Lower leg skin (tissue), 3 donors: ENCODE data around the gene ZNF646.
"Not testable (repeated sequence)": the region's sequence is repeated elsewhere in the genome, so short reads cannot be mapped to it uniquely, and the experiment has no call there.

Experiments used
- CTCF ChIP-seq, 3 donors: fragments of 450-650 bp; IDR thresholded peaks; one replicate each; pipeline ENCODE4 v1.5.1; 2016; ENCODE audit warnings: antibody characterized with exemption in 3 of 3, mild to moderate bottlenecking in 3 of 3, moderate library complexity in 2 of 3
- POLR2A ChIP-seq, 2 donors: fragments of 450-650 bp; IDR thresholded peaks; one replicate each; pipeline ENCODE4 v1.6.1; 2016 to 2017; ENCODE audit warnings: antibody characterized with exemption in 2 of 2, mild to moderate bottlenecking in 1 of 2, moderate library complexity in 1 of 2

DNA sequence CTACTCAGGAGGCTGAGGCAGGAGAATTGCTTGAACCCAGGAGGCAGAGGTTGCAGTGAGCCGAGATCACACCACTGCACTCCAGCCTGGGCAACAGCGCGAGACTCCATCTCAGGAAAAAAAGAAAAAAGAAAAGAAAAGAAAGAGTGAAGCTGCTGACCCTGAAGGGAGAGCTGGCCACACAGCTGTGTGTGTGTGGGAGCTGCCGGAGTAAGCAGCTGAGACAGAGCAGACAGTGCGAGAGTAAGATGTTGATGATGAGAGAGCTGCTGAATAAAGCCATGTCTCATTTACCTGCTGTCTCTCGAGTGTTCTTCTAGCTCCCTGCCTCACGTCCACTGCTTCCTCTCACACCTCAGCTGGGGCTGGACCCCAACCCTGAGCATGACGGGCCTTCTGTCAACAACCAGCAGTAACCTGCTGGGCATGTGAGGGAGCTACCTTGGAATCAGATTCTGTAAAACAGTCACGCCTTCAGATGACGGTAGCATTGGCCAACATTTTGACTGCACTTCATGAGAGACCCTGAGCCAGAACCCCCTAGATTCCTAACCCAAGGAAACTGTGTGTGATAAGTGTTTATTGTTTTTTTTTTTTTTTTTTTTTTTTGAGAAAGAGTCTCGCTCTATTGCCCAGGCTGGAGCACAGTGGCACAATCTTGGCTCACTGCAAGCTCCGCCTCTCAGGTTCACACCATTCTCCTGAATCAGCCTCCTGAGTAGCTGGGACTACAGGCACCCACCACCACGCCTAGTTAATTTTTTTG is 26.8 kb downstream of the ZNF646 start:
- TF ChIP-seq POLR2A, CTCF (IDR thresholded peaks at IDR 0.05): not testable (repeated sequence)
